Measurements from ENCODE around the gene BAAT. TPM values are rescaled to one million over a fixed set of nuclear protein-coding genes. Genes with fewer than 3 reads are reported as not detected.

The BAAT gene
- total and polyA plus RNA-seq, 2 experiments from 2014 or later: 0.19 TPM; not detected in 1

DNA sequence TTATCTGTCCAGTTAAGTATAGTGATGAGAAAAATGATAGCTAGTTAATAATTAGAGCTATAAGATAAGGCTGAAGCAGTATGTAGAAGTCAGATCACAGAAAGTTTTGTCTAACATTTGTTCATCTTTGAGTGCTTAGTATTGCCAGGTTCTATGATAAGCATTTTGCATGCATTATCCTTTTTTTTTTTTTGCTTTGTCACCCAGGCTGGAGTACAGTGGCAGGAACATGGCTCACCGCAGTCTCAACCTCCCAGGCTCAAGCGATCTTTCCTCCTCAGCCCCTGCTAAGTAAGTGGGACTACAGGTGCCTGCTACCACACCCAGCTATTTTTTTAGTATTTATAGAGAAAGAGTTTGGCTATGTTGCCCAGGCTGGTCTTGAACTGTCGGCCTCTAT, 17.5 kb downstream of the BAAT start:
- H3K4me1 ChIP-seq (ENCODE audit: insufficient read depth): peaks cover 40% of the 10 kb centered on the region
- H3K9me2 ChIP-seq (ENCODE audit: insufficient read depth): no peaks in the 10 kb centered on the region
- no peak overlapping the region for H3K4me2 ChIP-seq (ENCODE audit: unreplicated experiment)
- in situ Hi-C loops (cut with MboI): no loop called here
- no peak overlapping the region for H3K4me3 ChIP-seq
- no peak overlapping the region for H2AFZ ChIP-seq
- 91 to 97% methylated on average over 3 of the region's 3 CpGs for WGBS, 2 experiments (ENCODE audit: low coverage in 1 of 2, low lambda C conversion rate in 2 of 2, missing lambda C conversion rate in 2 of 2)
- no peak for DNase-seq
- no peak overlapping the region for H3K27ac ChIP-seq
- H3K27me3 ChIP-seq (replicated peaks; ENCODE audit: insufficient read depth): no peaks in the 10 kb centered on the region
- H3K9ac ChIP-seq: no peak overlapping the region
- no peaks in the 10 kb centered on the region for H3K9me3 ChIP-seq (ENCODE audit: low read depth)
- H3K36me3 ChIP-seq (ENCODE audit: low read depth): no peaks in the 10 kb centered on the region
- H4K20me1 ChIP-seq (ENCODE audit: insufficient read depth): no peaks in the 10 kb centered on the region
- H3K79me2 ChIP-seq (ENCODE audit: insufficient read depth): no peaks in the 10 kb centered on the region
- TF ChIP-seq EZH2 (IDR thresholded peaks at IDR 0.05; ENCODE audit: insufficient read depth, poor library complexity, severe bottlenecking) (no peak), EZH2phosphoT487 (IDR thresholded peaks at IDR 0.05; ENCODE audit: insufficient read depth, low read depth) (no peak)
- peaks cover 21% of the 10 kb centered on the region; the same call in 1 of the 2 replicates for H3F3A ChIP-seq (ENCODE audit: insufficient read depth)

DNA sequence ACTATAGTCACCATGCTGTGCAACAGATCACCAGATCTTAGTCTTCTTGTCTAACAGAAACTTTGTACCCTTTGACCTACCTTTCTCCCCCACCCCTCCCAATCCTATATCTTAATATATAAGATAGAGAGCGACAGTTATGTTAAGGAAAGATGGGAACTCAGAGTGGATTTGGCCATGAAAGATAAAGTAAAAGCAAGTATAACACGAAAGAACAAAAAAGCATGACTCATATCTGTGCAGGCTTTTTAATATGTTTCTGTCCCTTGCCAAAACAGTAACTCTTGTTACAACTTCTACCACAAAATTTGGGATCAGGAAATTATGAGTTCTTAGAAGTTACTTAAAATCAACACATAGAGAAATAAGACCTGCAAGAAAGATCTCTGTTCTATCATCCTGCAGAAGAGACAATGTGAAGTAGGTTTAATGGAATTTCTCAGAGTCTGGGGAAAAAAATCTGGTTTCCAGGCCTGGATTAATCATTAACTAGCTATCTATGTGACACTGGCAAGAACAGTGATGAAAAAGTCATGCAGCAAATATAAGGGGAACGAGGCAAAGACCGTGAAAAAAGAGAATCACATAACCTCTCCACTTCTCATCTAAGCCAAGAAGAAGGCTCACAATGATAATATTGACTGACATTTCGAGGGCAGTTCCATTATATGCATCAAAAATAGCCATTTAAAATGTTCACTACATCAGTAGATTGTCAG, 18.6 kb downstream of the BAAT start:
- no peaks in the 10 kb centered on the region for H3K9me3 ChIP-seq (ENCODE audit: low read depth)
- peak; percentile 68 for DNase-seq
- no peaks in the 10 kb centered on the region for H3K9me2 ChIP-seq (ENCODE audit: insufficient read depth)
- no peaks in the 10 kb centered on the region for H3K27me3 ChIP-seq (replicated peaks; ENCODE audit: insufficient read depth)
- no peaks in the 10 kb centered on the region for H4K20me1 ChIP-seq (ENCODE audit: insufficient read depth)
- peak overlapping the region; percentile 56 for H3K4me2 ChIP-seq (ENCODE audit: unreplicated experiment)
- H3K79me2 ChIP-seq (ENCODE audit: insufficient read depth): no peaks in the 10 kb centered on the region
- H3K27ac ChIP-seq: peak overlapping the region; percentile 63
- TF ChIP-seq EZH2phosphoT487 (IDR thresholded peaks at IDR 0.05; ENCODE audit: insufficient read depth, low read depth): no peak
- no peak for TF ChIP-seq EZH2 (IDR thresholded peaks at IDR 0.05; ENCODE audit: insufficient read depth, poor library complexity, severe bottlenecking)
- H3K9ac ChIP-seq: 0 out of 2 replicates have a peak overlapping the region, but pooled peaks have one; percentile 29
- peaks cover 21% of the 10 kb centered on the region; the same call in 1 of the 2 replicates for H3F3A ChIP-seq (ENCODE audit: insufficient read depth)
- no peaks in the 10 kb centered on the region for H3K36me3 ChIP-seq (ENCODE audit: low read depth)
- no peak overlapping the region for H2AFZ ChIP-seq
- 0 out of 2 replicates have a peak overlapping the region, but pooled peaks have one; percentile 0 for H3K4me3 ChIP-seq
- in situ Hi-C loops (cut with MboI): no loop called here
- 30 to 31% methylated on average over 5 of the region's 5 CpGs for WGBS, 2 experiments (ENCODE audit: low coverage in 1 of 2, low lambda C conversion rate in 2 of 2, missing lambda C conversion rate in 2 of 2)
- peaks cover 40% of the 10 kb centered on the region for H3K4me1 ChIP-seq (ENCODE audit: insufficient read depth)

DNA sequence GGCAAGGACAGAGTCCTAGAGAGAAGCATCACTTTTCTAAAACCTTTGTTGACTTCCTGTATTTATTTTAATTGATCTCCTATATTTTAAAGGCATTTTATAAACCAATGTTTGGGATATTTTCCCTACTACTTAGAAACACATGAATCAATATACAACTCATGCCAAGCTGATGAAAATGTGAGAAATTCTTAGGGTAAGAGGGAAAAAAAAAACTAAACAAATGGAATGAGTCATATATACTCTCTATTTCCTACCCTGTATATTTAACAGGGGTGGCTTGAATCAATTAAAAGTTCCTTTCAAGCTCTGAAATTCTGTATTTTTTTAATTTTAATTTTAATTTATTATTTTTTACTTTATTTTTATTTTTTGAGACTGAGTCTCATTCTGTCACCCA, 19.6 kb downstream of the BAAT start:
- H3K9ac ChIP-seq: peak overlapping the region; percentile 29; the same call in 1 of the 2 replicates
- no peaks in the 10 kb centered on the region for H3K27me3 ChIP-seq (replicated peaks; ENCODE audit: insufficient read depth)
- H3K36me3 ChIP-seq (ENCODE audit: low read depth): no peaks in the 10 kb centered on the region
- no peaks in the 10 kb centered on the region for H3K9me2 ChIP-seq (ENCODE audit: insufficient read depth)
- H3K79me2 ChIP-seq (ENCODE audit: insufficient read depth): no peaks in the 10 kb centered on the region
- H3K4me3 ChIP-seq: no peak overlapping the region
- peaks cover 21% of the 10 kb centered on the region; the same call in 1 of the 2 replicates for H3F3A ChIP-seq (ENCODE audit: insufficient read depth)
- peak overlapping the region; percentile 63 for H3K27ac ChIP-seq
- DNase-seq: peak; percentile 65
- no peaks in the 10 kb centered on the region for H3K9me3 ChIP-seq (ENCODE audit: low read depth)
- peak overlapping the region; percentile 47 for H2AFZ ChIP-seq
- H4K20me1 ChIP-seq (ENCODE audit: insufficient read depth): no peaks in the 10 kb centered on the region
- TF ChIP-seq EZH2 (IDR thresholded peaks at IDR 0.05; ENCODE audit: insufficient read depth, poor library complexity, severe bottlenecking) (no peak), EZH2phosphoT487 (IDR thresholded peaks at IDR 0.05; ENCODE audit: insufficient read depth, low read depth) (no peak)
- H3K4me1 ChIP-seq (ENCODE audit: insufficient read depth): peaks cover 40% of the 10 kb centered on the region
- in situ Hi-C loops (cut with MboI): no loop called here
- peak overlapping the region; percentile 56 for H3K4me2 ChIP-seq (ENCODE audit: unreplicated experiment)

DNA sequence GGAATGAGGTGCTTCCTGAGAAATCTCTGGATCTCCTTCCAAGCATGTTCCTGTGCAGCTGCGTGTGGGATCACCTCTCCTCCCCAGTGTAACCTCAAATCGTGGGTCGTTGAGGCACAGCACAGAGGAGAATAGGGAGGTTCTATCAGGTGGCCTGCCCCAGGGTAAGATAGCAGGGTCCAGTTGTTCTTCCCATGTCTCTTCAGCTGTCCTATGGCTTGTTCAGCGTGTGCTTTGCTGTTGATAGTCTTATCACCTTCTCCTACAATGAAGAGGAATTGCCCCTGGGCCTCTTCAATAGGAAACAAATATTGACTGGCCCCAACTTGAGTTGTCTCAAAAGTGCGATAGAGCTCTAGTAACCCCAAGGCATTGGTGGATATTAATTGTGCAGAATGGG, 22.4 kb downstream of the BAAT start:
- Histone ChIP-seq H3K4me2 (ENCODE audit: unreplicated experiment) (no peak overlapping the region), H4K20me1 (ENCODE audit: insufficient read depth) (no peaks in the 10 kb centered on the region), H3K4me1 (ENCODE audit: insufficient read depth) (peaks cover 29% of the 10 kb centered on the region), H3K79me2 (ENCODE audit: insufficient read depth) (no peaks in the 10 kb centered on the region), H3K27me3 (replicated peaks; ENCODE audit: insufficient read depth) (no peaks in the 10 kb centered on the region), H3F3A (ENCODE audit: insufficient read depth) (peaks cover 21% of the 10 kb centered on the region; the same call in 1 of the 2 replicates), H3K9me2 (ENCODE audit: insufficient read depth) (no peaks in the 10 kb centered on the region), H3K27ac (no peak overlapping the region), H3K4me3 (no peak overlapping the region), H3K9me3 (ENCODE audit: low read depth) (no peaks in the 10 kb centered on the region), H2AFZ (no peak overlapping the region), H3K36me3 (ENCODE audit: low read depth) (no peaks in the 10 kb centered on the region), H3K9ac (no peak overlapping the region)
- DNase-seq: no peak
- in situ Hi-C loops (cut with MboI): no loop called here
- no peak for TF ChIP-seq EZH2 (IDR thresholded peaks at IDR 0.05; ENCODE audit: insufficient read depth, poor library complexity, severe bottlenecking)
- no peak for TF ChIP-seq EZH2phosphoT487 (IDR thresholded peaks at IDR 0.05; ENCODE audit: insufficient read depth, low read depth)
- 67 to 69% methylated on average over 5 of the region's 5 CpGs for WGBS, 2 experiments (ENCODE audit: low coverage in 1 of 2, low lambda C conversion rate in 2 of 2, missing lambda C conversion rate in 2 of 2)
